MM.1S (cell line): ENCODE data around the gene OR8K5.

Source experiments
- EZH2 ChIP-seq: fragments of 300-600 bp; sonication (generic); optimal IDR thresholded peaks from 2 replicates; pipeline ENCODE3; 2017; ENCODE audit warnings: low read depth, mild to moderate bottlenecking, antibody characterized with exemption, low read length, mixed read lengths
- EZH2phosphoT487 ChIP-seq: fragments of 300-600 bp; sonication (generic); IDR thresholded peaks from 2 replicates; pipeline ENCODE4 v1.6.1; 2018; ENCODE audit warnings: antibody characterized with exemption, low read length
- TF ChIP-seq, protein P1 (sequence below): fragments of 300-600 bp; sonication (generic); IDR thresholded peaks from 2 replicates; pipeline ENCODE4 v1.5.1; 2016; ENCODE audit warnings: antibody characterized with exemption, low read length, mixed read lengths

DNA sequence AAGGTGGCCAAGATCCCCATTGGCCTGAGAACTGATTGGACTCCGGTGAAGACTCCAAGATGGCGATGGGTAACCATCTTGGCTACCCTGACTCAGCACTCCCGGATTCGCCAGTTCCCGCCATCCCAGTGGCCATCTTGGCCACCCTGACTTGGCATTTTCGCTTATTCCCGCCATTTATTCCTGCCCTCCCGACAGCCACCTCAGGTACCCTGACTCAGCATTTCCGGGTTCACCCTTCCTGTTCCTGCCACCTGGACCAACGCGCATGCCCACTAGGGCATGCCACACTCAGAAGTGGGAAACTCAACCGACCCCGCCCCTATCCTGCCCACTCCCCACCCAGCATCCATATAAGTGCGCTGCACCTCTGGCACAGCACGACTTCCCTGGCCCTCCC, 7.8 kb downstream of the OR8K5 start:
- TF ChIP-seq, protein P1, sequence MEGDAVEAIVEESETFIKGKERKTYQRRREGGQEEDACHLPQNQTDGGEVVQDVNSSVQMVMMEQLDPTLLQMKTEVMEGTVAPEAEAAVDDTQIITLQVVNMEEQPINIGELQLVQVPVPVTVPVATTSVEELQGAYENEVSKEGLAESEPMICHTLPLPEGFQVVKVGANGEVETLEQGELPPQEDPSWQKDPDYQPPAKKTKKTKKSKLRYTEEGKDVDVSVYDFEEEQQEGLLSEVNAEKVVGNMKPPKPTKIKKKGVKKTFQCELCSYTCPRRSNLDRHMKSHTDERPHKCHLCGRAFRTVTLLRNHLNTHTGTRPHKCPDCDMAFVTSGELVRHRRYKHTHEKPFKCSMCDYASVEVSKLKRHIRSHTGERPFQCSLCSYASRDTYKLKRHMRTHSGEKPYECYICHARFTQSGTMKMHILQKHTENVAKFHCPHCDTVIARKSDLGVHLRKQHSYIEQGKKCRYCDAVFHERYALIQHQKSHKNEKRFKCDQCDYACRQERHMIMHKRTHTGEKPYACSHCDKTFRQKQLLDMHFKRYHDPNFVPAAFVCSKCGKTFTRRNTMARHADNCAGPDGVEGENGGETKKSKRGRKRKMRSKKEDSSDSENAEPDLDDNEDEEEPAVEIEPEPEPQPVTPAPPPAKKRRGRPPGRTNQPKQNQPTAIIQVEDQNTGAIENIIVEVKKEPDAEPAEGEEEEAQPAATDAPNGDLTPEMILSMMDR = no peak
- TF ChIP-seq EZH2 (no peak), EZH2phosphoT487 (no peak)
